ENCODE results near the gene DMRTC2.
A peak's percentile ranks its signal among the peaks of the same experiment; 100 is the strongest.
"Not testable (repeated sequence)": the region's sequence is repeated elsewhere in the genome, so short reads cannot be mapped to it uniquely, and the experiment has no call there.

DMRTC2 gene

GRCh38 chr19:41871573-41872383 lies 26.9 kb downstream of the DMRTC2 start:
- peak; percentile 69 for DNase-seq (ENCODE audit: low read depth)

GRCh38 chr19:41872384-41872774 lies 27.5 kb downstream of the DMRTC2 start:
- DNase-seq (ENCODE audit: low read depth), result no peak

GRCh38 chr19:41872775-41873647 lies 28.2 kb downstream of the DMRTC2 start:
- peak; percentile 61 for DNase-seq (ENCODE audit: low read depth)

DNA sequence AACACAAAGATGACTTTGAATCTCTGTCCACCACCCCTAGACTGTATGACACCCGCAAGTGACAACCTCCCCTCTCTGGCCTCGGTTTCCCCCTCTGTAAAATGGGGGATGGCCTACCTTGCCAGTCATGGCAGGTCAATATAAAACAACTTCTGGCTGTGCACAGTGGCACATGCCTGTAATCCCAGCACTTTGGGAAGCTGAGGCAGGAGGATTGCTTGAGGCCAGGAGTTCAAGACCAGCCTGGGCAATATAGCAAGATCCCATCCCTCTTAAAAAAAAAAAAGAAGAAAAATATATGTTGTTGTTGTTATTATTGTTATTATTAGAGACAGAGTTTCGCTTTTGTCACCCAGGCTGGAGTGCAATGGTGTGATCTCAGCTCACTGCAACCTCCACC lies 31.1 kb downstream of the DMRTC2 start:
- not testable (repeated sequence) for DNase-seq (ENCODE audit: low read depth)

GRCh38 chr19:41876847-41877832 lies 32.3 kb downstream of the DMRTC2 start, which contains the start of gene CD79A:
Gene CD79A, plus strand, starts transcription at chr19:41877279. Its CDS starts 26 bp downstream, at chr19:41877305.
- DNase-seq (ENCODE audit: low read depth), result no peak

DNA sequence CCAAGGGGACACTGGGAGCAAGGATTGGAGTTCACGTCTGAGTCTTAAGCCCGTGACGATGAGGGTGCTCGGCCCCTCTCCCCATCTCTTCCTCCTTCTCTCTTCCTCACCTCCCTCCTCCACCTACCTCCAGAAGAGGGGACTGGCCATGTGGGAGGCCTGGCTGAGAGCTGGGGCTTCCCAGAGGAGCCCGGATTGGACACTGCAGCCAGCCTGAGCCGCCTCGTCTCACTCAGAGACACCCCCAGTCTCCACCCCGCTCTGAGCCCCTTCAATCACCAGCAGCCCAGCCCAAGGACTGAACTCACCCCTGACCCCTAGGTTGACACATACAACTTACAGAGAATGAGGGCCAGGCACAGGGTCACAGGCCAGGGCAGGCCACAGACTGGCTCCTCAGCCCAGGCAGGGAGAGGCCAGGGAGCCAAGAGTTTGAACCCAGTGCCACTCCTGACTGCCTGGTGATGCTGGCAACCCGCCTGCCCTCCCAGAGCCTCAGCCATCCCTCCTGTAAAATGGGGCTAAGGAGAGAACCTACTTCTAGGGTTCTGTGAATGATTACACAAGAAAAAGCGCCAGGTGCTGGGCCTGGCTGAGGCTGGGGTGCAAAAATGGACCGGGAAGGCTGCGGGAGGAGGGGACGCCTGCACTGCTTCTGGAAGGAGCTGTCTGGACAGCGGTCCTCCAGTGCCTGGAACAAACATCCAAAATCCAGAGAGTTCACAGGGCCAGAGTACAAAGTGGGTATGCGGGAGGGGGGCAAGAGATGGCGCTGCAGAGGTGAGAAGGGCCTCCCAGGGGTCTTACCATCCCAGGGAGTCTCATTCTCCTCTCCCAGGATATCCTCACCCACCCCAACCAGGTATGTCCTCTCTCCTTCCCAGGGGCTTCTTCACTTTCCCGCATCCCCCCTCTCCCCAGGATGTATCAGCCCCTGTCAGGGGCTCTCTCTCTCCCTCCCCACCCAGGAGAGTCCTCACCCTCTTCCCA lies 33.4 kb downstream of the DMRTC2 start:
- no peak for DNase-seq (ENCODE audit: low read depth)

DNA sequence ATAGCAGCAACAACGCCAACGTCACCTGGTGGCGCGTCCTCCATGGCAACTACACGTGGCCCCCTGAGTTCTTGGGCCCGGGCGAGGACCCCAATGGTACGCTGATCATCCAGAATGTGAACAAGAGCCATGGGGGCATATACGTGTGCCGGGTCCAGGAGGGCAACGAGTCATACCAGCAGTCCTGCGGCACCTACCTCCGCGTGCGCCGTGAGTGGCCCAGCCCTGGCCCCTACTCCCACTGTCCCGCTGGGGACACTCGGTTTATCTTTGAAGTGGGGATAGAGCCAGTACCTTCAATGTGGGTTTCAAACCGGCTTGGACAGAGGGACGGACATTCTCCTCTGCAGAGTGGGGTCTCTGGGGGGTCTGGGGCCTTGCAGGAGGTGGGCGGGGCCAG lies 34.2 kb downstream of the DMRTC2 start:
- no peak for DNase-seq (ENCODE audit: low read depth)

GRCh38 chr19:41879670-41880328 lies 35.0 kb downstream of the DMRTC2 start:
- DNase-seq (ENCODE audit: low read depth), result no peak

DNA sequence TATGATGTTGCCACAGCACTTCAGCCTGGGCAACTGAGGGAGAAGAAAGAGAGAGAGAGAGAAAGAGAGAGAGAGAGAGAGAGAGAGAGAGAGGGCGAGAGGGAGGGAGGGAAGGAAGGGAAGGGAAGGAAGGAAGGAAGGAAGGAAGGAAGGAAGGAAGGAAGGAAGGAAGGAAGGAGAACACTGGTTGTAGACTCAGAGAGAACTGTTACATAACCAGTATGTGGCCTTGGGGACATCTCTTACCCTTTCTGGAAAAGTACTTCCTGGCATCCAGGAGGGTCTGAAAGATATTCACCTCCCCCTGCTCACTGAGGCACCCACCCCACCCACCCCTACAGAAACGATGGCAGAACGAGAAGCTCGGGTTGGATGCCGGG lies 35.5 kb downstream of the DMRTC2 start:
- DNase-seq (ENCODE audit: low read depth), result no peak

GRCh38 chr19:41882568-41883462 lies 38.0 kb downstream of the DMRTC2 start, which contains the start of gene ARHGEF1:
Gene ARHGEF1, plus strand, starts transcription at chr19:41883184. Its CDS starts 4,899 bp downstream, at chr19:41888083.
- DNase-seq (ENCODE audit: low read depth), result peak; percentile 58

DNA sequence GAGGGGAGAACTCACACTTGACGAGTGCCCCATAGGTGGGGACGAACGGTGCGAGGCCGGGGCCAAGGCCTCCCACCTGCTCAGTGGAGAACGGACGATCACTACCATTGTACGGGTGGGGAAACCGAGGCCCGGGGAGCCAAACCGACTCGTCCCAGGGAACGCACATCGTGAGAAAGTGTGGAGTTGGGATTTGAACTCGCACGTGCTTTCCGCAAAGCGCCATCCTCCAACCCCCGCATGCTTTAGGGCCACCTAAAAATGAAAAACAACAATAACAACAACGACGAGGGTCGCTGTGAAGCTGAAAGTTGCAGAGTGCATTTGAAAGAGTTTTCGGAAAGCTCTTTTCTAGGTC lies 38.6 kb downstream of the DMRTC2 start:
- DNase-seq (ENCODE audit: low read depth), result no peak

- peak; percentile 93 for DNase-seq (ENCODE audit: low read depth)
Observed at GRCh38 chr19:41883821-41884733, 39.2 kb downstream of the DMRTC2 start.

GRCh38 chr19:41886761-41887710 lies 42.2 kb downstream of the DMRTC2 start:
- DNase-seq (ENCODE audit: low read depth), result no peak

DNA sequence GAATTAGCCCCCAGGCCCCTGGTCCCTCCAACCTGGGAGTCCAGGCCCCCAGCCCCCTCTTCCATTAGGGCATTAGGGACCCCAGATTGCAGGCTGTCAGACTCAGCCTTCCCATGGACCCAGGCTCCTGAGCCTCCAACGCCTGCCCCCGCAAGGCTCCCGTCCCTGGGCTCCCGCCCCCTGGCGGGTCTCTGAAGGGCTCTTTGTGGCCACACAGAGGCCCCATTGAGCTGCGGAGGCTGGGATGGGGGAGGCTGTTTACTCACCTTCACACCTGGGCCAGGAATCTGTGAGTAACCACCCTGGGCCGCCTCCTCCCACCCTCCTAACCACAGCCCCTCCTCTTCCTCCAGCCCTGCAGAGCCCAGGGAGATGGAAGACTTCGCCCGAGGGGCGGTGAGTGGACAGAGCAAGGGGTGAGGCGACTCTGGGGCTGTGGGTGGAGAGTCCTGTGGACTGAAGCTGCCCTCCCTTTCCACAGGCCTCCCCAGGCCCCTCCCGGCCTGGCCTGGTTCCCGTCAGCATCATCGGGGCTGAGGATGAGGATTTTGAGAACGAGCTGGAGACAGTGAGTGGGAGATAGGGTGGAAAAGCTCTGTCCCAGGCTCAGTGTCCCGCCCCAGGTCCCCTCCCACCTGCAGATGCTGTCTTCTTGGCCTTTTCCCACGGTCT lies 43.0 kb downstream of the DMRTC2 start:
- DNase-seq (ENCODE audit: low read depth), result peak; percentile 81

GRCh38 chr19:41888926-41889325 lies 44.1 kb downstream of the DMRTC2 start:
- DNase-seq (ENCODE audit: low read depth), result no peak

GRCh38 chr19:41889896-41890295 lies 45.1 kb downstream of the DMRTC2 start:
- DNase-seq (ENCODE audit: low read depth), result no peak
